ENCODE data around the gene EIF3M. TPM values are rescaled to one million over a fixed set of nuclear protein-coding genes. Genes with fewer than 3 reads are reported as not detected.
"Not testable (repeated sequence)": the region's sequence is repeated elsewhere in the genome, so short reads cannot be mapped to it uniquely, and the experiment has no call there.

EIF3M gene
- total RNA-seq, 1 donor from 2014 or later: 599 TPM

DNA sequence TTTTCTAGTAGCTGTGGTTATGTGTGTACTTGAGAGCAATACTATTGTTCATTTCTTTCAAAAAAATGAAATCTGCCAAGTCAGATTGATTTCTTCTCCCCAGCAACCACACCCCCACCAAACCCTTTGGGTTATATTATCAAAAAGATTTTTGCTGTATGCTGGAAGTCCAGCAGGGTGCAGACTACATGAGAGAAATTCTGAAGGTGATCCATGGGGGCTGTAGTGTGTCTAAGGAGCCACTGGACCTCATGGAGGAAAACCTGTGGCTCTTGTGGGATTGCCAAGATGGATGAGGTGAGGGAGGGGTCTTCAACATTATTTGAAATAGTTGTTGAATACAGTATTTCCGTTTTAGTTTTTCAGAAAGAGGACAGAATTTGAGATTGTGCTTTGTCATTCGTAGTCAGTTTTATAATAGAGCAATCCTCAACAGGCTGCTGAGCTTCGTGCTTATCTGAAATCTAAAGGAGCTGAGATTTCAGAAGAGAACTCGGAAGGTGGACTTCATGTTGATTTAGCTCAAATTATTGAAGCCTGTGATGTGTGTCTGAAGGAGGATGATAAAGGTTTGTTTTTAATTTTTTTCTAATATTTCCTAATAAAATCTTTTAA is 3.1 kb downstream of the EIF3M start:
- no peak for DNase-seq (ENCODE audit: low read depth)
- TF ChIP-seq, protein P1, sequence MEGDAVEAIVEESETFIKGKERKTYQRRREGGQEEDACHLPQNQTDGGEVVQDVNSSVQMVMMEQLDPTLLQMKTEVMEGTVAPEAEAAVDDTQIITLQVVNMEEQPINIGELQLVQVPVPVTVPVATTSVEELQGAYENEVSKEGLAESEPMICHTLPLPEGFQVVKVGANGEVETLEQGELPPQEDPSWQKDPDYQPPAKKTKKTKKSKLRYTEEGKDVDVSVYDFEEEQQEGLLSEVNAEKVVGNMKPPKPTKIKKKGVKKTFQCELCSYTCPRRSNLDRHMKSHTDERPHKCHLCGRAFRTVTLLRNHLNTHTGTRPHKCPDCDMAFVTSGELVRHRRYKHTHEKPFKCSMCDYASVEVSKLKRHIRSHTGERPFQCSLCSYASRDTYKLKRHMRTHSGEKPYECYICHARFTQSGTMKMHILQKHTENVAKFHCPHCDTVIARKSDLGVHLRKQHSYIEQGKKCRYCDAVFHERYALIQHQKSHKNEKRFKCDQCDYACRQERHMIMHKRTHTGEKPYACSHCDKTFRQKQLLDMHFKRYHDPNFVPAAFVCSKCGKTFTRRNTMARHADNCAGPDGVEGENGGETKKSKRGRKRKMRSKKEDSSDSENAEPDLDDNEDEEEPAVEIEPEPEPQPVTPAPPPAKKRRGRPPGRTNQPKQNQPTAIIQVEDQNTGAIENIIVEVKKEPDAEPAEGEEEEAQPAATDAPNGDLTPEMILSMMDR (conservative IDR thresholded peaks at IDR 0.05; ENCODE audit: low read depth, low read length): peak; percentile 44
- H3K4me3 ChIP-seq (ENCODE audit: low read depth, low read length): no peak overlapping the region

DNA sequence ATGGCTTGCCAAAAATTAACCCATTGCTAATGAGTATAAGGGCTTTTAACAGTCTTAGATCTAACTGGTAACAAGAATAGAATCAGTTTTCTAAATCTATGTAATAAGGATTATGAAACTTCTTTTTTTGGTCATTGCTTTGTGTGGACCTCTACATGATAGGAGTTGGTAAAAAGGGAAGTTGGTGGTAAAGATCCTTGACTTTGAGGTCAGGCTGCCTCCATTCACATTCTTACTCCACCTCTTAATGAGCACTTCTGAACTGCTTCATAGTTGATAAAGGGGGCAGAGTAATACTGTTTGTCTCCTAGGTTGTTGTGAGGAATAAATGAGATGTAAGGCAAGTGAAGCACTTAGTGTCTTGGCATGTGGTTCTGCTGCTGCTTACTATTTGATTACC is 10.6 kb downstream of the EIF3M start:
- DNase-seq (ENCODE audit: low read depth): no peak
- TF ChIP-seq, protein P1 (conservative IDR thresholded peaks at IDR 0.05; ENCODE audit: low read depth, low read length): no peak

DNA sequence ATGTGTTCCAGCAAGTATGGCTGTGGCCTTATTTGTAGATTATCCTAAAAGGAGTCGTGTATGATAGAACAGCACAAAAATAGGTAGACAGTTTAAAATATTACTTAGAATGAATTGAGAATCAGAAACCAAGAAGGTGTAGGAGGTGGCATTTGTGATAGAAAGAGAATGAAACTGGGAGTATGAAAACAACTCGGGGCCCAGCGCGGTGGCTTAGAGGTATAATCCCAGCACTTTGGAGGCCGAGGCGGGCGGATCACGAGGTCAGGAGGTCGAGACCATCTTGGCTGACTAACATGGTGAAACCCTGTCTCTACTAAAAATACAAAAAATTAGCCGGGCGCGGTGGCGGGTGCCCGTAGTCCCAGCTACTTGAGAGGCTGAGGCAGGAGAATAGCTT is 12.5 kb downstream of the EIF3M start:
- not testable (repeated sequence) for H3K4me3 ChIP-seq (ENCODE audit: low read depth, low read length); DNase-seq (ENCODE audit: low read depth)

More for the DNA sequence above, 10.6 kb downstream of the EIF3M start:
- H3K4me3 ChIP-seq (ENCODE audit: low read depth, low read length): no peak overlapping the region

DNA sequence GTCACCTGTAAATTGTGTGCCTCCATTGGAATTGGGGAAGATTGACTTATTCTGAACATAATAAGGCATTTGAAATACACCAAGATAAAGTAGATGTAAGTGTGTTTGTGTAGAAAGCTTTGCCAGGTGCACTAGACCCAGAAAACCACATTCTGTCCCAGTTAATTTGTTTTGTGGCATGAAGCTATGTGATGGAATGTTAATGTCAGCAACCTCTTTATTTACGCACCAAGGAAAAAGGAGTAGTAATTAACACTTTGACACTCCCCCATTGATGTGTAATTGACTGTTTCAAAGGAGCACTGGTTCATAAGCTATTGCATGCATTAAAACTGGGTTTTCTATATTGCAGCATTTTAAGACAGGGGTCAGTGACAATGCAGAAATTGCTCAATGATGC is 14.3 kb downstream of the EIF3M start:
- TF ChIP-seq, protein P1 (conservative IDR thresholded peaks at IDR 0.05; ENCODE audit: low read depth, low read length): no peak
- no peak for DNase-seq (ENCODE audit: low read depth)
- H3K4me3 ChIP-seq (ENCODE audit: low read depth, low read length): no peak overlapping the region

DNA sequence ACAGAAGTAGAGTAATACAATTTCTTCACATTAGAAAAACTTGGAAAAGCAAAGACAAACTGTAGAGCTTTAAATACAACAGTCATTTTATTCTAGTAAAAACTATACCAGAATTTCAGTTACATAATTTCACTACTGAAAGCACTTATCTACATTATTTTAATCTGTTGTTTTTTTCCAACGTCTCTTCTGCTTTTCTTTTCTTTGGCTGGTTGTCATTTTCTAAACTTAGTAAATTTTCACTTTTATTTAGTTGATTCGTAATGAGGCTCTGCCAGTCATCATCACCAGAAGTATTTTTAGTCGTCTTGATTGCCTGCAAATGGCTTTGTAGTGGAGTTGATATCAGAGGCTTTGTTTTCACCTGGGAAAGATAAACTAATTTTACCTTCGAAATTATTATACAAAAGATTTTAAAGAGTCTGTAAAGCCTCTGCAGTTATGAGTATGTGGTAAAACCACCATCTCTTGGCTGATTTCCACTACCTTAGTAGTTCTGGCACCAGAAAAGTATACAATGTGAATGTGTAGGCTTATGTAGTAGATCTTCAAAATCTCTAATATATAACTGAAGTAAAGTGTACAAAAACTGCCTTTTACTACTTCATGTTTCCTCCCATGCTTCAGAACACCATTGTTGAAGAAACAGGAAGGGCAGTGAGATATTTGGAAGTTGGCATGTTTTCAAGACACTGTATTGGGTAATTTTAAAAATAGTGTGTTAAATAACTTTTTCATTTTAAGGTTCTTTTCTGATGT is 19.2 kb downstream of the EIF3M start:
- DNase-seq (ENCODE audit: low read depth): no peak
- no peak overlapping the region for H3K4me3 ChIP-seq (ENCODE audit: low read depth, low read length)
- TF ChIP-seq, protein P1 (conservative IDR thresholded peaks at IDR 0.05; ENCODE audit: low read depth, low read length): no peak

DNA sequence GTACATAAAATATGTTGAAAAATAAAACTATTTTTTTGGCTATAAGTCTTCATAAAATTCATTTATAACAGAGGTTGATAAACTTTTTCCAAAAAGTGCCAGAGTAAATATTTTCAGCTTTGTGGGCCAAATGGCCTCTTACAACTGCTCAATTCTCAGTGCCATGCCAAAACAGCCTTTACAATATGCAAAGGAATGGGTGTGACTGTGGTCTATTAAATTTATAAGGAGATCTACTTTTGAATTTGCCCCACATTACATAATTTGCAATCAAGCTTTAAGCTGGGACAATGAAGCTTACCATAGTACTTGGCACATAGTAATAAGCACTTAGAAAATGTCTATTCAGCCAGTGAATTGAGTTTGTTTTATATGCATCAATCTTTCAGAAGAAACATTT is 22.6 kb downstream of the EIF3M start:
- H3K4me3 ChIP-seq (ENCODE audit: low read depth, low read length): no peak overlapping the region
- DNase-seq (ENCODE audit: low read depth): no peak
- TF ChIP-seq, protein P1 (conservative IDR thresholded peaks at IDR 0.05; ENCODE audit: low read depth, low read length): no peak

DNA sequence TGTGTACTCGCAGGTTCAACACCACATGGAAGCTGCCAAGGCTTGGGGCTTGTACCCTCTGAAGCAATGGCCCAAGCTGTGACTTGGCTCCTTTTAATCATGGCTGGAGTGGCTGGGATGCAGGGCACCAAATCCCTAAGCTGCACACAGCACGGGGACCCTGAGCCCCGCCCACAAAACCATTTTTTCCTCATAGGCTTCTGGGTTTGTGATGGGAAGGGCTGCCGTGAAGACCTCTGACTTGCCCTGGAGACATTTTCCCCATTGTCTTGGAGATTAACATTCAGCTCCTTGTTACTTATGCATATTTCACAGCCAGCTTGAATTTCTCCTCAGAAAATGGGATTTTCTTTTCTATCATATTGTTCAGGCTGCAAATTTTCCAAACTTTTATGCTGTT is 25.2 kb downstream of the EIF3M start:
- DNase-seq (ENCODE audit: low read depth); H3K4me3 ChIP-seq (ENCODE audit: low read depth, low read length): not testable (repeated sequence)

DNA sequence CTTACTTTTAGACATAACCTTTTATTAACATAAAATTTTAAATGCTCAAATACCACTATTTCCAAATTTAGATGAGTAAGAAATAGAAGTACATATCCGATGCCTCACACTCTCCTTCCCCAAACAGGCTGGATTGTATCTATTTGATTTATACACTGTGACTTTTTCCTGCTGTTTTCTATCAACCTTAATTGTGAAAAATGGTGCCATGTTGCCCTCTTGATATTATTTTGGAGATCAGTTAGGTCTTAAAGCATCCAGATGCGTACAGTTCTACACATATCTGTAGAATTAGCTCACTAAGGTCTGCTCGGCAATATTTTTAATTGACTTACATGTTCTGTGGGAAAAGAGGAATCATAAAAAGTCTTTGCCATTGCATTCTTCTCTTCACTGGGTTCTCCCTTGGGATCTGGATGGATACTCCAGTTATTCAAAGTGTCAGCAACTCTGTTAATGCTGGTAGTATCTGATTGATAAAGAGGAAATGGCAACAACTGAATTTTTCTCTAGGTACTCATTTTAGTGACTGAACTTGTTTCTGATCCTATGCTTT is 27.2 kb downstream of the EIF3M start:
- TF ChIP-seq, protein P1 (conservative IDR thresholded peaks at IDR 0.05; ENCODE audit: low read depth, low read length): no peak
- DNase-seq (ENCODE audit: low read depth): no peak
- H3K4me3 ChIP-seq (ENCODE audit: low read depth, low read length): no peak overlapping the region

Data from epithelial cell of proximal tubule (primary cell).